NCI-H1105 treated with DMSO at 0.1 percent for 48 hours (cell line): ENCODE results near the gene NEU1.

Source experiments
- DNase-seq: peaks from one replicate; lab custom pipeline; 2025; lab: John Stamatoyannopoulos, UW

NEU1 gene

DNA sequence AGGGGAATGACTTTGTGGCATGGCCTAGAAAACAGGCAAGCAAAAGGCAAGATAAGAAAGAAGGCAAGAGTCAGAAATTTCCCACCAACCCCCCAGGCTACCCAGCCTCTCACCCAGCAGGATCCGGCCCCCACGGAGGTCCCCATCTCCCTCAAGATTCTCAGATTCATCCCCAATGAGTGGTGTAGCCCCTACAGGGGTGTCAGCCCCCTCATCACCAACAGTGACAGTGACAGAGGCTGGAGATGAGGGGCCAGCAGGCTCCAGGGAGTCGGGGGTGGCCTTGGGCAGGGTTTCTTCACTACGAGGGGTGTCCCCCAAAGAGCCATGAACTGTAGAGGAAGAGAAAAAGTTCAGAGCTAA lies 33.9 kb upstream of the NEU1 start:
- DNase-seq: no peak

DNA sequence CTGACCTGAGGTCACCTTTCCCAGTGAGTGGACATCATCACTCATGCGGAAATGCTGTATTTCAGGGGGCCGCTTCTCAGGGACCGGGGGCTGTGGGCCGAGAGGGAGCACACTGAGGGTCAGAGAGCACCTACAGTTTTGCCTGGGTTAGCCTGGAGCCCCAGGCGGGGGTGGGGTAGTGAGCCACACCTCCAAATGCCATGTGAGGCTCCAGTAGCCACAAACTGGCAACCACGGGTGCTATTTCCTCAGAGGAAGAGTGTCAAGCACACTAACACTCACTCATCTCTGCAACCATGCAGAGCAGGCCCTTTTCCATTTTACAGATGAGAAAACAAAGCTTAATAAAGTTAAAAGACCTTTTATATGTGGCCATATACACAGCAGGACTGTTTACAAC lies 30.2 kb upstream of the NEU1 start:
- DNase-seq: no peak

DNA sequence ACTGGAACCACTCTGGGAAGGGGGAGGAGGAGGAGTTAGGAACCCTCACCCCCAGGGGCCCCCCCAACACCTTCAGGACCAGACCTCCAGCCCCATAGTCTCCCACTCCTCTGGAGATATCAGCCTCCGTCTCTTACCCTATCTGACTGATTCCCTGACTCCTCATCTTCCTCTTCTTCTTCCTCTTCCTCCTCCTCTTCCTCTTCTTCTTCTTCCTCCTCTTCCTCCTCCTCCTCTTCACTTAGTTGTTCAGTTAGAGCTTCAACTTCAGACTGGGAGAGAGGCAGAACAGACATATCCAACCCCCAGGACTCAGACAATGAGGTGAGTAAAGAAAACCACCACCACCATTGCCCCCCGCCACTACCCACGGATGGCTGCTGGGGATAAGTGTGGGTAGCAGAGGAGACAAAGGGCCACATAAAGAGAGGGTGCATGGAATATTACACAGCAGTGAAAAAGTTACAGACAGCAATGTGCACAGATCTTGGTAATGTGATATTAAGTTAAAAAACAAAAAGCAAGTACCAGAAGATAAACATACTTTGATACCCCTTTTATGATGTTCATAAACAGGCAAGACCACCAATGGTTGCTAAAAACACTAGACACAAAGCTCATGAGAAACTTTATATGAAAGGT lies 26.8 kb upstream of the NEU1 start:
- no peak for DNase-seq

DNA sequence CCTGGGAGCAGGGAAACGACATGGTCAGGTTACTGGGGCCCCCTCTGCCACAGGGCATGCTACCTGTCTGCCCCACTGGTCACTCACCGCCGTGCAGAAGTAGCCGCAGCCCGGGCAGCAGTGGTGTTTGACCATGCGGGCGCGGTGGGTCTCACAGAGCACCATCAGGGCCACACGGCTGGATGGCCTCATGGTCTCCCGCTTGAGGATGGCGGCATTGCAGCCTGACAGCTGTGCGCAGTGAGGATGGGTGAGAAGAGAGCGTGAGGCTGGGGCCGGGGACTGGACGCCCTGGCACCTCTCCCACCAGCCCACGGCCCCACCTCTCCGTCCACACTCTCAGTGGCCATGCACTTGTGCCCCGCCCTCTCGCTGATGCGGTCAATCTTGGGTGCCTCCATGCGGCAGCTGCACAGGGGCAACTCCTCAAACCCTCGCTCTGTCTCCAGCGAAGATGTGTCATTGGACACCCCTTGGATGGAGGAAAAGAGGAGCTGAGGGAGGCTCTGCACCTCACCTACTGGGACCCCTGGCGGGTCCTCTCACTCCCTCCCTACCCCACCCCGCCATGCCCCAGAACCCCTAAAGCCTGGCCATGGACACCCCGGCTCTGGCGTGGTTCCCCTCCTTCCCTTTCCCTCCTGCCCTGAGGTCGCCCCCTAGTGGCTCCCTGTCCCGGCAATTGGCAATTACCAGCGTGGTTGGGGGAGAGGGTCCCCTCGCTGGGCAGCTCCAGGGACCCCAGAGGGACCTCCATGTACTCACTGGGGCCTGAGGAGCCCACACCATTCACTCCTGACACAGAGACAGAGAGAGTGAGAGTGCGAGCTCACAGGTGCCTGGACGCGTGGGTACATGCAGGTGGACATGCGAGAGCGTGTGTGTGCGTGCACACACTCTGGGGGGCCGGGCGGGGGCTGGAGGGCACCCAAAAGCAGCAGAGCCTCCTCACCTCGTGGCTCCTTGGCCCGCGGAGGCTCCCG lies 25.9 kb upstream of the NEU1 start:
- DNase-seq: no peak

DNA sequence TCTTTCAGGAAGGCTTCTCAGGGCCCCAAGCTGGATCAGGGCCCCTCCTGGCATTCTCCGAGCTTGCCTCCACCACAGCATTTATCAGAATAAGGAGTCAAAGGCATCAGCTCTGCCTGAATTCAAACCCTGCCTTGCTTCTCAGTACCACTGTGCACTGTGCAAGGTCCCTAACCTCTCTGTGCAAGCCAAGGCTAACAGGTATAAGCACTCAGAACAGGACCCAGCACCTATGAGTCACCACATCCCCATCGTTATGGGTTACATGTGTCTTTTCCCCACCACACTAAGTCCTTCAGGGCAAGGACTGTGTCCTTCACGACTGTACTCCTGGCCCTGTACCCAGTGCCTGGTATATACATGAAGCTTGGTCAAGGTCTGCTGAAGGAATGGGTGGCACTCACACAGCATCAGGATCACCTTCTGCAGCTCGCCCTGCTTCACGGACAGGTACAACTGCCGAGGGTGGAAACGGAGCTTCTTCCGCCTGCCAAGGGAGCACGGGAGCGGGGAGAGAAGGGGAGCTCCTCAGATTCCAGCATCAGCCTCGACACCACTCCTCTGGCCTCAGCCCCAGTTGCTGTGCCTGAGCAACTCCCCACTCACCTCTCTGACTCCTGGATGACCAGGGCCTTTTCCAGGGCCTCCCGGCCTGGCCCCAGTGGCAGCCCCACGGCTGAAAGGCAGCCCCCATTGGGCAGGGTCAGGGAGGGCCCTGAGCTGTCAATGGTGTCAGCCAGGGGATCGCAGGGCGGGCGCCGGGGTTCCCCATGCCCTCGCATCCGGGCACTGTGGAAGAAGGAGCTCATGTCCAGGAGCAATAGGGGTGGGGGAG lies 24.8 kb upstream of the NEU1 start:
- DNase-seq: no peak

DNA sequence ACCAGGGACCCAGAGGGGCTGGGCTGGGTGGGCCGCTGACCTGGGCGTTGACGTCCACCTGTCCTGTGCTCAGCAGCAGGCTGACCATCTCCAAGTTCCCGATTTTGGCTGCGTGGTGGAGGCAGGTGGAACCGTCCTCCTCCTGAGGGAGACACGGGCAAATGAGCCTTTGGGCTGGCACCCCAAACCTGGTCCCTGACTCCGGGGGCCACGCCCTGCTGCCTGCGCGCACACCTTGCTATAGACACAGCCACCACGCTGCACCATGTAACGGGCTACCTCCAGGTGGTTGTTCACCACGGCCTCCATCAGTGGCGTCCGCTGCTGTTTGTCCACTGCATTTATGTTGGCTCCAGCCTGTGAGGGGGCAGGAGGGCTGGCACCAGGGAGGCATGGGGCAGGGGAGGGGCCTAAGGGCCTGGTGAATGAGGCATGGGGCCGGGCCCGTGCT lies 23.9 kb upstream of the NEU1 start:
- no peak for DNase-seq

DNA sequence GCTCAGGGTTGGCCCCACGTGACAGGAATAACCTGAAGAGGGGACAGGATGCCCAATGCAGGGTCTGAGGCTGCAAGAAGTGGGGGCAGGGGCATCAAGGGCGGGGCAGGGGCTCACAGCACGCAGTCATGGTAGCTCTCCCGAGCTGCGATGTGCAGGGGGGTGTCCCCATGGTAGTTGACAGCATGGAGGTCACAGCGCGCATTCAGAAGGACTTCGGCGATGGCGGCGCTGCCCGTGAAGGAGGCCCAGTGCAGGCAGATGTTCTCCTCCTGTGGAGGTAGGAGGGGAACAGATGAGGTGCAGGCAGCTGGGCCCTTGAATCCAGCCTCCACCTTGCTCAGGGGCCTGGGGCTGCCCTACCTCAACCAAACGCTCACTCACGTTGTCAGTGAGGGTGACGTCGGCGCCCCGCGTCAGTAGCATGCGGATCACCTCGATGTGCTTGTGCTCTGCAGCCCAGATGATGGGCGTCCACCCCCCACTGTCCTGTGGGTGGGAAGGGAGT lies 22.0 kb upstream of the NEU1 start:
- DNase-seq: no peak

DNA sequence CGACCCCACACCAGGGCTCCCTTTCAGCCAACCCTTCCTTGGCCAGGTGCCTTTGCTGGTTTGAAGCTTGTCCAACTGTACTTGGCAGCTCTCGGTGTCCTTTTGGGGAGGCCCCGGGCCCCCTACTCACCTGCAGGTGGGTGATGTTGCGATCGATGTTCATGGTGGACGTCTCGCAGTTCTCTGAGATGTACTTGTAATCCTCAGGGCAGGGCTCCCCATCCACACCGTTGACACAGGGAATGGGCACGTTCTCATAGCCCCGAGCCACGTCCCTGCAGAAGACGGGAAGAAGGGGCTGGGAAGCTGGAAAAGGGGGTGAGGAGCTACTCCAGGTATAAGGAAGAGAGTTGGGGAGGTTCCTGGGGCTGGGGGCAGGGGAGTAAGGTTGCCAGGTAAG lies 21.1 kb upstream of the NEU1 start:
- no peak for DNase-seq

DNA sequence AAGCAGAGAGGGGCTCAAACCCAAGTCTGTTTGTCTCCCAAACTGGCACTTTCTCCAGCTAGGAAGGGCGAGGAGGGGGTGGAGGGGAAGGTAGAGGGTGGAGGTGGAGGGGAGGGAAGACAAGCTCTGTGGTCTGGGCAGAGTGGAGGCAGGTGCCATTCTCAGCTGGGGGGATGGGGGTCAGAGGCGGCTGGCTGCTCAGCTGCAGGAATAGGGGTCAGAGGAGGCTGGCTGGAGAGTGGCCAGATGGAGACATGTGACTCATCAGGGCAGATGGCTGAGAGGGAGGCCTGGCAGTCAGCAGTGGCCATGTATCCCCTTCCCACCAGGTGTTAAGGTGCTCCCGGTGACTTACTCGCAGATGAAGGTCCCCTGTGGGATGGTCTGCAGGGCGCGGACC lies 19.7 kb upstream of the NEU1 start:
- no peak for DNase-seq

DNA sequence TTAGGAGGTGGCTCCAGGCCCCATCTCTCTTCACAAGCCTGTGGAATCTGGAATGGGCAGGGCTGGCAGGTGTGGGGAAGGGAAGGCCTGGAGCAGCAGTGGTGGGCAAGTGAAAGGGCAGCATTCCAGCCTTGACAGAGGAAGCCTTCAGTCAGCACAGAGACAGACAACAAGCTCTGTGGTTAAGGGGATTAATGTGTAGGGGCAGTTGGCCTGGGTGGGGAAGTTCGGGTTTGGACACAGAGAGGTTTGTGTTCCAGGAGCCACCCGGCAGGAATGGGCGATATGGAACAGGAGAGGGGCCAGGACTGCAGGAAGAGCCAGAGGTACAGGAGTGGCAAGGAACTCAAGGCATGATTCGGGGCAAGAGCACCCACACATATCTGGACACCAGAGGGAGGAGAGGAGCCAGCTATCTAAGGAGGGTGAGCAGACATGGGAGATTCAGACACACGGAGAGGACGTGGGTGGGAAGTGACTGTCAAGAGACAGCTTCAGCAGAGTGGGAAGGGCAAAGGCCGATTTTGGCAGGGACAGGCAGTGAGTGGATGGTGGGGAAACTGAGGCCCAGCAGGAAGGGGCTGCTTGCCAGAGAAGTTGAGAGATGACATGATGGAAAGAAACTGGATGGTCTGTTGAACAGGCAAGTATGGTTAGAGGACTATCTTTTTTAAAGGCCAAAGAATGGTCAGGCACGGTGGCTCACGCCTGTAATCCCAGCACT lies 18.7 kb upstream of the NEU1 start:
- DNase-seq: no peak

DNA sequence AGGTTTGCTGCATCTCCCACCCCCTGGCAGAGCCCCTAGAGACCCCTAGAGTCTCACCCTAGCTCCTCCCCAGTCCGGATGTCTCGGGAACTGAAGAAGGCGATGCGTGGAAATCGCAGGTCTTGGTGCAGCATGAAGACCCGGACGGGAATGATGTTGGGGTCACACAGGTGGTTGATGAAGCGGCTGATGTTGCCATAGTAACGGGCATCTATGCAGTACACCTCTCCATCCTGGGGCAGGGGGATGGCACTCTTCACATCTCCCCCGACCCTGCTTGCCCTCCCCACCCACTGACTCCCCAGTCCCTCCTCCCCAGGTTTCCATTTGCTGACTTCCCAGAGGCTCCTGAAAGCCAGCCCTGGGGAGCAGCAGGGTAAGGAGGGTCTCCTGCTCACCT lies 18.0 kb upstream of the NEU1 start:
- no peak for DNase-seq

DNA sequence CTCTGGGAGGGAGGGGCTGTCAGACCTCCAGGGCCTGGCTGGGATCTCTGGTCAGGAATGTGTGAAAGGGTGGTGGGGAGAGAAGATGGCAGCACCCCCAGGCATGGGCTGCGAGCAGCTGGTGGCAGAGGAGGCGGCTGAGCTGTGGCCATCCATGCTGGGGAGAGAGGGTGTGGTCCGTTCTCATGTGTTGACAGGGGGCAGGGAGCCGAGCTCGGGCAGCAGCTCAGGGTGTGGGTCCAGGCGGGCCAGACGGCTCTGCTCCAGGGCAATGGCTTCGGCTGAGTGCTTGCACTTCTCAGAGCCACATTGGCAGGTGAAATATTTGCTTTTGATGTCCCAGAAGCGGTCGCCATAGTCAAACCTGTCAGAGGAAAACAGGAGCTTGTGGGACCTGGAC lies 17.3 kb upstream of the NEU1 start:
- DNase-seq: no peak

DNA sequence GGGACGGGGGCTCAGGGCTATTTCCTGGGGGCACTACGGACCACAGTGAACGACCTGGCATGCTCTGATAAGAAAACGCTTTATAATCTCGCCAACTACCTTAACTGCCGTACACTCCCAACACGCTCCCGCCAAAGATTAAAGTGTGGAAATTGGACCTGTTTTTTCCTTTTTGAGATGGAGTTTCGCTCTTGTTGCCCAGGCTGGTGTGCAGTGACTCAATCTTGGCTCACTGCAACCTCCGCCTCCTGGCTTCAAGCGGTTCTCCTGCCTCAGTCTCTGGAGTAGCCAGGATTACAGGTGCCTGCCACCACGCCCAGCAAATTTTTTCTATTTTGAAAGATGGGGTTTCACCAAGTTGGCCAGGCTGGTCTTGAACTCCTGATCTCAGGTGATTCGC lies 16.5 kb upstream of the NEU1 start:
- no peak for DNase-seq

DNA sequence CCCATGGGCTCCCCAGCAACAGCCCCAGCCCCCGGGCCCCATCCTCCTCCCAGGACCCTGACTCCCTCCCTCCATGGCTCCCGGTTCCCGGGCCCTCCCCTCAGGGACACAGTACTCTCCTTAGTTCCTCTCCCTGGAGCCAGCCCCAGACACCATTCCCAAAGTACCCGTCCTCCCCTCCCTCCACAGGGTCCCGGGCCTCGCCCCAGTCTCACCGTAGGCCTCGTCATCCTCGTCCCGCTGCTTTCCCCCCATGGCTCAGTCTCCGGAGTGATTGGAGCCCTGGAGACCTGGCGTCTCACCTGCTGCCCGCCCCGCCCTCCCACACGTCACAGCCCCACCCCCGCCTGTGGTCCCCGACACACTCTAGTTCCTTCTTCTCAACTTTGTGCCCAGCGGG lies 16.1 kb upstream of the NEU1 start, which contains the start of gene SLC44A4:
TSS of gene SLC44A4 (minus strand) at position 272 of the 400 bp plus-strand sequence. CDS start at position 255, 17 bp downstream.
- no peak for DNase-seq

DNA sequence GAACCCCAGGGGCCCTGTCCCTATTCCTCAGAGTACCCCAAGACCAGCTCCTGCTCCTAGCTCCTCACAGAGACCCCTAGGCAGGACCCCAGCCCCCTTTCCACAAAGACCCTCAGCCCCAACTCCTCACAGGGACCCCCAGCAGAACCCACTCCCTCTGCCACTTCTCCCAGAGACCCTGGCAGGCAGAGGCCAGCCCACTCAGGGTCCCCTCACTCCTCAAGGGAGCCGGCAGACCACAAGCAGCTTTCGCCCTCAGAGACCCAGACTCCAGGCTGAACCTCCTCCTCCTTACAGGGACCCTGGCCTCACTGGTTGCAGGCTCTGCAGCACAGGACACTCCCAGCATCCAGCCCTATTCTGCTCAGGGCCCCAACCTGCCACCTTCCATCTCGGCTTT lies 15.6 kb upstream of the NEU1 start:
- no peak for DNase-seq

DNA sequence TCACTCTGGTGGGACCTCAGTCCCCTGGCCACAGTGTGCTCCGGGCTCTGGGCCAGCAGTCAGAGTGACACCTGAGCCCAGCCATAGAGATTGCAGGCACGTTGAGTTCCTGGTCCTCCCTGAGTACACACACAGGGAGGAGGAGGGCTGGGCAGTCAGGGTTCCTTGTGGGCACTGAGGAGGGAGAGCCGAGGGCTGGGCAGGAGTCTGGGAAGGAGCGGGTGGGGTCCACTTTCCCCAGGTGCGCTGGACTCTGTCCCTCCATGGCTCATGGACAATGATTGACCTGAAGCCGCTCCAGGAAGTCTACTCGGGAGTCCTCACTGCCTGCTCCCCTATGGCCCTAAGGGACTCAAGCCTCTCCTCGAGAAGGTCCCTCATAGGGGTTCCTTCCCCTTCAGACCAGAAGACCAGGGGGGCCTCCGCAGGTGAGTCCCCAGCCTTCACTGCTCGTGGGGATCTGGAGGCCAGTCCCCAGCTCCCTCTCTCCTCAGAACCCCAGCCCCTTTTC lies 15.1 kb upstream of the NEU1 start:
- DNase-seq: no peak

DNA sequence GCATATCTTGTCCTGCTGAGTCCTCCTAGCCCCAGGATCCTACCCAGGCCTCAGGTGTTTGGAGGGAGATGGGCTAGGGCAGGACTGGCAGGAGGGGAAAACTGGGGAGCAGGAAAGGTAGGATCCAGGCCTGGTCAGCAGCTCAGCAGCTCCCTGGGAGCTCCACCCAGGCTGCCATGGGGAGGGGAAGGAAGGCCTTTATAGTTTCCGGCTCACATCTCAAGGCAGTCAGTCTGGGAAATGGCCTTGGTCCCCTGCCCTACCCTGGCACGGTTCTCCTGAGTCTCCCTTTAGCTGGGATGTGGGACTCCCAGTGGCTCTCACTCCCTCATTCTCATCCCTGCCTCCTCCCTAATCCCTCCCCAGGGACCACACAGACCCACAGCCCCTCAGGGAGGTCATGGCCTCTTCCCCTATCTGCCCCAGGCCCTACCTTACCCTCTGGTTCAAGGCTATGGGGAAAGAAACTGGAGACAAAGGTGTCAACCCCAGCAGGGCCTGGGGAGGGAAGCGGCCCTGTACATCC lies 14.6 kb upstream of the NEU1 start:
- DNase-seq: no peak

DNA sequence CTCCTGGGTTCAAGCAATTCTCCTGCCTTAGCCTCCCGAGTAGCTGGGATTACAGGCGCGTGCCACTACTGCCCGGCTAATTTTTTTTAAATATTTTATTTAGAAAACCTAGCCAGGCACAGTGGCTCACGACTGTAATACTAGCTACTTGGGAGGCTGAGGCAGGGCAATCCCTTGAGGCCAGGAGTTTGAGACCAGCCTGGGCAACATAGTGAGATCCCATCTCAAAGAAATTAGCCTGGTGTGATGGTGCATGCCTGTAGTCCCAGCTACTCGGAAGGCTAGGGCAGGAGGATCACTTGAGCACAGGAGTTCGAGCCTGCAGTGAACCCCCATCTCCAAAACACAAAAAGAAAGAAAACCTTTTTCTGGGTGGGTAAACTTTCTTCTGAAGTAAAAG lies 13.7 kb upstream of the NEU1 start:
- DNase-seq: no peak

DNA sequence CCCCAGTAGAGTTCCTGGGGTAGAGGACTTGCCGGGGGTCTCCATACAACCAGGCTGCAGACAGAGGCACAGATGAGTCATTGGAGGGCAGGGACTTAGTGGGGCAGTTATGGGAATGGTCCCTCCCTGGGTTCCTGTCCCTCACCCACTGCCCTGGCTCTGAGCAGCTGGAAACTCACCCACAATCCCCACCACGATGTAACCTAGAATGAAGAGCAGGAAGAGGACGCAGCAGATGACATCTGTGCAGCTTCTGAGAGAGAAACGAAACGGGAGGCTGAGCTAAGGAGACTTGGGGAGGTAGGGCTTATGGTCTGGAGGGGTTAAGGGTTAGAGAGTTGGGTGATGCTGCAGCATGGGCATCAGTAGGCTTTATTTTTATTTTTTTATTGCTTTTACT lies 13.3 kb upstream of the NEU1 start:
- no peak for DNase-seq

DNA sequence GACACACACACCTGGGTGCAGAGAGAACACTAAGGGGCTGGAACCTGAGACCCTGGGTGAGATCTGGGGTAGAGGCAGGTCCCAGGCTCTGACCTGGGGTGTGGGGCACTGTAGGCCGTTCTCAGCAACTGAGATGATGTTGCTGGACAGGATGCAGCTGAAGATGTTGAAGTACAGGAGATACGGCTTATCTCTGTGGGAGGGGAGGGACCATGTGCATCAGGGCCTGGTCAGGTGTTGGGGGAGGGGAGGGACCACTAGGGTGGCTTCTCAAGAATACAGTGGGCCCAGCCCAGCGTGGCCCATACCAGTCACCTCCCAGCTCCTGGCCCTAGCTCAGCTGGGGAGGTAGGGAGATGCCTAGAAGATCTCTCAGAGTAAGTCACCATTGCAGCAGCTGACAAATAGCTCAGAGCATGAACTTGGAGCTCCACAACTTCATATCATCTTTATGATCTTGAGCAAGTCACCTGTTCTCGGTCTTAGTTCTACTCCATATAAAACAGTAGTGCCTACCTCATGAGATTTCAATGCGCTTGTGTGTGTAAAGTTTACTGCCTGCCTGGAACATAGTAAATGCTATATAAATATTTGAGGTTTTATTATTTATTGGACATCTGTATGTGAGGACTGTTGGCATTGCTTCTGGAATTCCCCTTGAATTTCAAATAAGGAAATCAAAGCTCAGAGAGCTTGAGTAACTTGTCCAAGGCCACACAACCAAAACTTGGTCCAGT lies 12.4 kb upstream of the NEU1 start:
- DNase-seq: no peak
